CD4-positive, alpha-beta T cell treated with Interleukin-10 for 1 hour (primary cell): ENCODE measurements around the gene SMOC2.

Experiments used
- DNase-seq: peaks from one replicate; pipeline ENCODE4 v3.0.0-alpha.2; 2020

Gene SMOC2

GRCh38 chr6:168494726-168495125 is 53.7 kb downstream of the SMOC2 start:
- no peak for DNase-seq

DNA sequence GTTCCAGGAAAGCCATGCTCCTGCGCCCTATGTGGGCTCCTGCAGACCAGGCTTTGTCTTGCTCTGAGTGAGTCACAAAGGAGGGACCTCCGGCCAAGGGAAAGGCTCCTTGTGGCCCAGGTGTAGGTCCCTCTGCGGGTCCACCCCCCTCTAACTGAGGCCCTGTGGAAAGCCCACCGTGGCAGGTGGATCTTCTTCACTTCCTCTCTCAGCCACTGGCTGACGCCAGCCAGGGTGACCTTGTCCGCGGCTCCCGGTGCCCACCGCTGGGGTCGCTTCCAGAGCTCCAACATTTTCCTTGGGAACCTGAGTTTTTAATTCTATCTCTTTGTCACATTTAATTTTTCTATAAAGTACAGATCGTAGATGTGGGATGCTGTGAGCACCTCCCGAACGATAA is 54.1 kb downstream of the SMOC2 start:
- DNase-seq: no peak

DNA sequence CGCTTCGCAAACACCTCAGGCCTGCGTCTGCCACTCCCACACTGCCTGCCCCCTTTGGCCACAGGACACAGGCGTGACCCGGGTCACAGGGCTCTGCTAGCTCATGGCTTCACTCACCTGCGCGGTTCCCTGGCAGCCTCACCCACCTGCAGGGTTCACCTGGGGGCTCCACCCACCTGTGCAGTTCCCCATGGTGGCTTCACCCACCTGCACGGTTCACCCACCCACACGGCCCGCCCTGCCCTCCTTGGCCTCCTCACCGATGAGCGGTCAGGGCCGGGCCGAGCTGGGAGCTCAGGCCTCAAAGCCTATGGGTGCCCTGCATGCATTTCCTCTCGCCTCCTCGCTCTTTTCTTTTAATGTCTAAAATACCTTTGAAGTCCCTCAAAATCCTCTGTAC is 54.7 kb downstream of the SMOC2 start:
- no peak for DNase-seq

DNA sequence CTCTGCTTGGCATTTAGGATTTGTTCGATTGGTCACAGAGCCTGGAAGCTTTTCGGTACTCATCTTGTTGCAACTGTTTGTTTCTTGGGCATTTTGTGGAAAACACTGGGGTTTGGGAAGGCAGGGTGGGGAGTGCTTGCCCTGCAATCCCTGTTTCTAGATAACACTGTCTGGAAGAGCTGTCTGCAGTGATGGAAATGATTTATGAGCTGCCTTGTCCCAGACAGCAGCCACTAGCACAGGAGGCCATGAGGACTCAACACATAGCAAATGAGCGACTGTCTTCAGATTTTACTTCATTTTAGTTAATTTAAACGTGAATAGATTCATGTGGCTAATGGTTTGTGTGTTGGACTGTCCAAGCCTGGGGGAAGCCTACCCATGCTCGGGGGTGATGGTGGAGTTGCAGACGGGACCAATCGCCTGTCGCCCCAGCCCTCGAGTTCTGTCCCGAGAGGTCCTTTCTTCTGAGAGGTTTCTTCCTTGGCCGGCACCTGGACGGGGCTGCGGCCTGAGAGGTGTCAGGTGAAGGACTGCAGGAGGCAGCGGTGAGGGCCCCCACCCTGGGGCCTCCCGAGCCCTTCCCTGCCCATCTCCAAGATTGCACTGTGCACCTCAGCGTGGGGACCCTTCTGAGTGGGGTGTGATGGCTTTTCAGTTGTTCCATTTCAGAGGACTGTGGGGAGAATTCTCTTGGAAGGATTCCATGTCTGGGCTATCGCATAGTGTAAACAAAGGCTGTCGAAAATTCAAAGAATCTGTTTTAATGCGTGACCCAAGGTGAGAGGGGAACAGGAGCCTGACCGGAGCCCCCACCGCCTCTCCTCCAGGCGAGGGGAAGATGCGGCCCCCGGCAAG is 55.4 kb downstream of the SMOC2 start:
- DNase-seq: no peak

- no peak for DNase-seq
Observed at GRCh38 chr6:168496997-168497331, 56.0 kb downstream of the SMOC2 start.

DNA sequence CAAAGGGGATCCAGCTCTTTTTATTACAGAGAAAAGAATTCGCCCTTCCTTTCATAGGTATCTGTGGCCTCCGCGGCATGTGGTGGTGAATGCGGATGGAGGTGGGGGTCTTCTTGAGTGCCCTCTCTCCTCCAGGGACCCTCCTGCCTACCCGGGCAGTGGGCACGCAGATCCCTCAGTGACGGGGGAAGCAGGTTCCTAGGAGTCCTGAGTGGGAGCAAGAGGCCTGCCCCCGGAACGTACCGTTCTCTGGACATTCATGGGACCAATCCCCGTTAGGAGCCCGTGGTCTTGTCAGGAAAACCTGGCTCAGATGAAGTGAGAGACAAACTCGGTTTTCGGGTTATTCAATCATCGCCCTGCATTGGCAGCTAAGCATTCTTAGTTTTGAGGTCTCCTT is 56.4 kb downstream of the SMOC2 start:
- DNase-seq: no peak

DNA sequence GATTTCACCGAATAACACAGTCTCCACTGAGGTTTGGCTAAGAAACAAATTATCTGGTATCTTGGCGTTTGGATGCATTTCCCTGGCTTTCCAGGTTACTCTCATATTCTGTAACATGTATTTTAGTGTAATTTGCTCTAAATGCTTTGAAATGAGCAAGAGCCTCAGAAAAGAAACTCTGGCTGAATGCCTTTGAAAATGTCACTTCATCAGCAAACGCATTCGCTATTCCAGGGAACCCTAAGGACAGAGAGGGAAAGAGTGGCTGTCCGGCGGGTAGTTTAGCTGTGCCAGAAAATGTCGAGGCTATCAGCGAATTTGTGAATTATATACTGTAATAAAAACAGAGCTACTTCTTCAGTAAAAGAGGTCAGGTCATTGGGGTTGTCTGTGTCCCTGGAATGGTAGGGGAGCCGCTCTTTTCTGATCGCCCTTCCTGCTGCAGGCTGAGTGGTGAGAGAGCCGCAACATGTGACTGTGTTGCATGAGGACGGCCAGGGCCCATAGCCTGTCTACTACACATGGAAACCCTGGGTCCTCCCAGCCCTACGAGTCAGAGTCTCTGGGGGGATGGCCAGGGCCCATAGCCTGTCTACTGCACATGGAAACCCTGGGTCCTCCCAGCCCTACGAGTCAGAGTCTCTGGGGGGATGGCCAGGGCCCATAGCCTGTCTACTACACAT is 57.3 kb downstream of the SMOC2 start:
- no peak for DNase-seq

DNA sequence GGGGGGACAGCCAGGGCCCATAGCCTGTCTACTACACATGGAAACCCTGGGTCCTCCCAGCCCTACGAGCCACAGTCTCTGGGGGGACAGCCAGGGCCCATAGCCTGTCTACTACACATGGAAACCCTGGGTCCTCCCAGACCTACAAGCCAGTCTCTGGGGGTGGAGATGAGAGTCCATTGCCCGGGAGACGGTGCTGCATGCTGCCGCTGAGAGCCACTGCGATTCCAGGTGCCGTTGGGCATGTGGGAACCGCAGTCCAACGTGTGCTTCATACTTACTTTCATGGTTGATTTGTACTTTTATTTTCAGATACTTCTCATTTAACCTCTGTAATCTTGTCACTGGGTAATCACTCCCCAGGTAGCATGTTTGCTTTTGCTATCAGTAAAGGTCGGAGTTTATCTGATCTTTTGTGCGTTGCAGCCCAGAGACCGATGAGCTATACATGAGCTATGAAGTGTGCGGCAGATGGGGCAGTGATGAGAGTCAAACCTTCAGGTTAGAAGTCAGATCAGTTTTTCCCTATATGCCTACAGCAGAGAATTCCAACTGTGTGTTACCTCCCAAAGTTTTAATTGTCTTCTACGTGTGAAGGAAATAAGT is 58.2 kb downstream of the SMOC2 start:
- DNase-seq: no peak

GRCh38 chr6:168500519-168500918 is 59.5 kb downstream of the SMOC2 start:
- DNase-seq: no peak

GRCh38 chr6:168501561-168501960 is 60.6 kb downstream of the SMOC2 start:
- DNase-seq: no peak

DNA sequence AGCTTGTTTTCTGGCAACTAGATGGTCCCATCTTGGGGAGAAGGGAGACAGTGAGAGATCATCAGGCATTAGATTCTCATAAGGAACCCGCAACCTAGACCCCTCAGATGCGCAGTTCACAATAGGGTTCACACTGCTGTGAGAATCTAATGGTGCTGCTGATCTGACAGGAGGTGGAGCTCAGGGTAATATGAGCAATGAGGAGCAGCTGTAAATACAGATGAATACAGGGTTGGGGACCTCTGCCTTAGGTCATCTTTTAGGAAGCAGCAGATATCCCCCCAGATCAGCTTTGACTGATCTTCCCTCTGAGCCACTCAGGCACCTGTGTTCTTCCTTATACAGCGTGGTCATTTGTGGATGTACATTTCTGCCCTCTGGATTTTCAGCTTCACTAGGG is 63.4 kb downstream of the SMOC2 start:
- DNase-seq: no peak

DNA sequence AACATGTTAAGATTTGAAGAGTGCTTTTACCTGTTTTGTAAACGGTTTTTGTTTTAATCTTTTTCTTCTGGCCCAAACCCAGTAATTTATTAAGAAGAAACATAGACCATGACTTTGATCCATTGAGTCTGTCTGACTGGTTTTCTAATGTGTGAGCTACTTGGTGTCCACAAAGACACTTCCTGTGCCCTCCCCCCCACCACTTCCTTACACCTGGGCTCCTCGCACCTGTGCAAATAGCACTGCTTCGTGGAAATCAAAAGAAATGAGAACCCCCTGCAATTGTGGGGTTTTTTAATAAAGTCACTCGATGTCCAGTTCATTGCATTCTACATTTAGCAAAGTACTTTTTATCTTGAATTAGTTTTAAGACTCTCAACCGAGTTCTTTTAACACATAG is 65.5 kb downstream of the SMOC2 start:
- no peak for DNase-seq

DNA sequence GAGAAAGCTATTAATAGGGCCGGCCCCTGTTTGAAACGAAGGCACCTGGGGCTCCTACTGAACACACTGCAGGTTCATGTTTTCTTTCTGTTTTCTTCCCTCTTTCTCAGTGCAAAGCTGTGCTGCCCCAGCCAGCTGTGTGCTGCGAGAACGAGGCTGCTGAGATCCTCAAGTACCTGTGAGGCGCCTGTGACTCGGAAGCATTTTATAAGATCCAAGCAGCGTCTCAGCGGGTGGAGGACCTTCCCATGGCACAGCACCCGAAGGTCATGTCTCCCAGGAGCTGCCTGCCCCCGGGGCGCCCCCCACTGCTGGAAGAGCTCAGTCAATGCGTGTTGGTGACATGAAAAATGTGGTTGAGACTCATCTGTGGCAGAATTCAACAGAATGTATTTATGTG is 66.3 kb downstream of the SMOC2 start:
- DNase-seq: no peak

DNA sequence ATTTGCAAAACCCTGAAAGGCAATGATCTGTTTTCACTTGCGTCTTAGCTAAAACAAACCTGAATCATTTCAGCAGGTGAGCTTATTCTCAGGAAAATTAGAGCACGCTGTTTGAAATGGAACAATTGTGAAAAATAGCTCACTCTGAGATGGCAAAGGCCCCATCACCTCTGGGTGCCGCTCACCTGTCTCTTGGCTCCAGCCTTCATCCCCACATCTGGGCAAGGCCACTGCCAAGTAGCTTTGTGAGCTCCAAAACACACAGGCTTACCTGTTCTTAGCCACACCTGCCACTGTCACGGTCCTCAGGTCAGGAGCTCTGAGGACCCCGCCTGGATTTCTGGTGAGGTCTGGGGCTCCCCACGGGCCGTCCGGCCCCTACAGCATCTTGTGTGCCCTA is 66.7 kb downstream of the SMOC2 start:
- DNase-seq: no peak

DNA sequence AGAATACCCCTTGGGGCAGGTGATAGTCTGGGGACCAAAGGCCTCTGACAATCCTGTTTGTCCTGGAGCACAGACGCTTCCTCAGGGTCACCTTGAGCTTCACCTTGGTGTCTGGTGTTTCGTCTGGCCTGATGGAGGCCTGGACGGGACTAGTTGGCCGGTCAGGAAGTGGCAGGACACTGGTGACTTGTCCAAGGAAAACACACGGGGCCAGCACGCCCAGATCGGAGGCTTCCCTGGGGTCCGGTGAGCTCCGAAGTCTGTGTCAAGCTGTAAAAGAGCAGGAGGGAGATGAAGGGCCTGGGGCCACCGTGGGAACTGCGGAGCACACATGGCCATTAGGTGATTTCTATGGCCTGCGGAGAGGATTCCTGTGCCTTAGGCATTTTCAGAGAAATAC is 67.9 kb downstream of the SMOC2 start:
- DNase-seq: no peak

DNA sequence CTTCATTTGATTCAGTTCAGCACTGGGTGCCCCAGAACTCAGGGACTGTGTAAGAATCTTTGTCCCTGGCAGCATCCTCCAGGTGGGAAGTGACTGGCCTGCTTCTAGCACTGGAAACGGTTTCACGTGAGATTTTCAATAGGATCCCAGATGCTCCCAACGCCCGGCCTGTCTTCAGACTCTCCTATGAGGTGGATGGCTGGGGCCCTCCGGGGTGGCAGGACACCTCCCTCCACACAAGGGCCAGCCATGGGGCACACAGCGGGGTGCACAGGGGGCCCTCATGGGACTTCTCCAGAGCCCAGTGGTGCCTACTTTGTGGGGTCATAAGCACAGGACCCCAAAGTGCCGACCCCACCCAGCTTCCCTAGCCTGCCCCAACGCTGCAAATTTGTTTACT is 72.8 kb downstream of the SMOC2 start:
- no peak for DNase-seq

- DNase-seq: no peak
Observed at GRCh38 chr6:168514216-168514615, 73.2 kb downstream of the SMOC2 start.

GRCh38 chr6:168515376-168515775 is 74.4 kb downstream of the SMOC2 start:
- DNase-seq: no peak

- no peak for DNase-seq
Observed at GRCh38 chr6:168516944-168517741, 76.2 kb downstream of the SMOC2 start.

DNA sequence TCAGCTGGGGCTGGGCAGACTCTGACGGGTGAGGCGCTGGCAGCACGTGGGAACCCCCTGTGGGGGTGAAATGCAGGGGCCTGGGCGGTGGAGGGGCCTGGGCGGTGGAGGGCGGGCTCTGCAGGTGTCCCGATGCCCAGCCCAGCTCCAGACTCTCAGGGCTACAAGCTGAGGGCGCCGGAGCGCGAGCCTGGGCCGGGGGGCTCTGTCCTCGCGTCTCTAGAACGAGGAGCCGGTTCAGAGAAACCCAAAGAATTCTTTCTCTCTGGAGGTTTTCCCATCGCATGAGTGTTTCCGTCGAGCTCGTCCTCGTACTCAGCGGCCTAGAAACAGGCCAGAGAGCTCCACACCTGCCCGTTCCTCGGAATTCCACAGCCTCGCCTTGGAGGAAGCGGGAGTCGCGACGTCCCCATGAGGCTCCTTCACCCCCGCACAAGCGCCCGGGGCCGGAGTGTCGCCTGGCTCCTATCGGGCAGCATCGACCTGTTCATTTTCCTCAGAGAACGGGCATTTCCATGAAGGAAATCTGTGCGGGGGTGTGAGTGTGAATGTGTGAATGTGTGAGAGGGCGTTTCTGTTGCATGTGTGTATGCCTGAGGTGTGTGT is 76.9 kb downstream of the SMOC2 start:
- DNase-seq: no peak

DNA sequence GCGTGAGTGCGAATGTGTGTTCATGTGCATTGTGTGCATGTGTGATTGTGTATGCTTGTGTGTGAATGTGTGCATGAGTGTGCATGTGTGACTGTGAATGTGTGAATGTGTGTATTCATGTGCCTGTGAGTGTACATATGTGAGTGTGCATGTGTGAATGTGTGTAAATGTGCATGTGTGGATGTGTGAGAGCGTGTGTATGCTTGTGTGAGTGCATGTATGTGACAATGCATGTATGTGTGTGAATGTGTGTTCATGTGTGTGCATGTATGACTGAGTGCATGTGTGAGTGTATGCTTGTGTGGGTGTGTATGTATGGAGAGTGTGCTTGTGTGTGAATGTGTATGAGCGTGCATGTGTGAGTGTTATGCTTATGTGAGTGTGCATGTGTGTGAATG is 77.4 kb downstream of the SMOC2 start:
- DNase-seq: no peak

GRCh38 chr6:168518867-168519266 is 77.9 kb downstream of the SMOC2 start:
- no peak for DNase-seq

- no peak for DNase-seq
Observed at GRCh38 chr6:168520233-168520632, 79.2 kb downstream of the SMOC2 start.
